HG03095 (cell line): ENCODE data around the gene TMEM141.
"Not testable (repeated sequence)": the region's sequence is repeated elsewhere in the genome, so short reads cannot be mapped to it uniquely, and the experiment has no call there.

Experiments used
- ATAC-seq: cut with Tn5 transposase; IDR thresholded peaks from one replicate; pipeline ENCODE4 v1.9.1; 2021; ENCODE audit warnings: moderate library complexity; ENCODE audit not compliant: unreplicated experiment

TMEM141 gene

GRCh38 chr9:136831002-136831719 is 40.0 kb downstream of the TMEM141 start:
- no peak for ATAC-seq

- ATAC-seq = no peak
Observed at GRCh38 chr9:136831720-136832104, 40.6 kb downstream of the TMEM141 start.

DNA sequence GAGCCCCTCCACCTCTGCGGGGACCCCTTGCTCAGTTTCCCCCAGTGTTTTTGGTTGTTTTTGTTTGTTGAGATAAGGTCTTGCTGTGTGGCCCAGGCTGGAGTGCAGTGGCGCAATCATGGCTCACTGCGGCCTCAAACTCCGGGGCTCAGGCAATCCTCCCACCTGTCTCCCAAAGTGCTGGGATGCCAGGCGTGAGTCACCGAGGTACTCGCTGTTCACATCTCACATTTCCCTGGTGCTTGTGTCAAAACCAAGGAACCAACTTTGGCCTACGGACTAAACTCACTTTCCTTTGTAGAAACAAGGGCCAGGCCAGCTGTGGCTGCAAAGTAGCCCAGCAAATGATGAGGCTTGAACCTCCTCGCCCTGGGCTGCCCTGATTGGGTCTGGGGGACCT is 41.4 kb downstream of the TMEM141 start:
- ATAC-seq = no peak

GRCh38 chr9:136833381-136834048 is 42.4 kb downstream of the TMEM141 start:
- ATAC-seq = not testable (repeated sequence)

GRCh38 chr9:136835162-136835931 is 44.2 kb downstream of the TMEM141 start:
- no peak for ATAC-seq

GRCh38 chr9:136835932-136836904 is 45.1 kb downstream of the TMEM141 start:
- no peak for ATAC-seq

GRCh38 chr9:136837146-136837855 is 46.2 kb downstream of the TMEM141 start:
- no peak for ATAC-seq

DNA sequence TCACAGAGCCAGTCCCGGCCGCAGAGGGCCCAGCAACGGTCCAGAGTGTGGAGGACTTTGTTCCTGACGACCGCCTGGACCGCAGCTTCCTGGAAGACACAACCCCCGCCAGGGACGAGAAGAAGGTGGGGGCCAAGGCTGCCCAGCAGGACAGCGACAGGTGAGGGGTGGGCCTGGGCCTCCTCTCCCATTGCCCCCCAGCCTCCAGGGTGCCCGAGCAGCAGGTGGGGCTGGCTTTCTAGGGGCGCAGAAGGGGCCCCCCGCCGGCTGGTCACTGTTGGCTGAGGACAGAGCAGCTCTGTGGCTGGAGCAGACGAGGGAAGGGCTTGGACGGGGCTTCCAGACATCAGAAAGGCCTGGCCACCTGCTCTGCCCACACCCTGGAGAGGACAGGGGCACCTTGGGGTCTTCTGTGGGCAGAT is 46.7 kb downstream of the TMEM141 start:
- ATAC-seq = not testable (repeated sequence)

- no peak for ATAC-seq
Observed at GRCh38 chr9:136838314-136839228, 47.4 kb downstream of the TMEM141 start.

- ATAC-seq = no peak
Observed at GRCh38 chr9:136839229-136840139, 48.3 kb downstream of the TMEM141 start.

DNA sequence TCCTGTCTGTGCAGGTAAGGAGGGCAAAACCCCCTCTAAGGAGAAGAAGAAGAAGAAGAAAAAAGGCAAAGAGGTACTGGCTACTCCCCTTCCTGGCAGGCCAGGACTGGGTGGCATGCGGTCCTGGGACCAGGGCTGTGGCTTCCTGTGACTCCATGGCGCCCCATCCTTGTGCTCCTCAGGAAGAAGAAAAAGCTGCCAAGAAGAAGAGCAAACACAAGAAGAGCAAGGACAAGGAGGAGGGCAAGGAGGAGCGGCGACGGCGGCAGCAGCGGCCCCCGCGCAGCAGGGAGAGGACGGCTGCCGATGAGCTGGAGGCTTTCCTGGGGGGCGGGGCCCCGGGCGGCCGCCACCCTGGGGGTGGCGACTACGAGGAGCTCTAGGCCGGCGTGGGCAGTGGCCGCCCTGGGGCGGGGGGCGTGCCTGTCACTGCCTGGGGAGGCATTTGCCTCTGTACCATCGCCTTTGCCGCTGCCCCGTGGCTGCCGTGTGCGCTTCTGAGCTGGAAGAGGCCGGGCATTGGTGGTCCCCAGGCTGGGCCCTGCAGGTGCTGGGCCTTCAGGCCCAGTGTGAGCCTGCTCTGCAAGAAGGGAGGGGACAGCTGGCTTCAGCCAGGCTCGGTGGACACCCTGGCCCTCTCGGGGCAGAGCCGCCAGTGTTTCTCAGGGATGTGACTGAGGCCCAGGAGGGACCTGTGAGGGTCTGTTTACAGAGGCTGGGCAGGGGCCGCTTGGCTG is 49.2 kb downstream of the TMEM141 start:
- no peak for ATAC-seq

GRCh38 chr9:136840877-136841645 is 49.9 kb downstream of the TMEM141 start:
- ATAC-seq = no peak

DNA sequence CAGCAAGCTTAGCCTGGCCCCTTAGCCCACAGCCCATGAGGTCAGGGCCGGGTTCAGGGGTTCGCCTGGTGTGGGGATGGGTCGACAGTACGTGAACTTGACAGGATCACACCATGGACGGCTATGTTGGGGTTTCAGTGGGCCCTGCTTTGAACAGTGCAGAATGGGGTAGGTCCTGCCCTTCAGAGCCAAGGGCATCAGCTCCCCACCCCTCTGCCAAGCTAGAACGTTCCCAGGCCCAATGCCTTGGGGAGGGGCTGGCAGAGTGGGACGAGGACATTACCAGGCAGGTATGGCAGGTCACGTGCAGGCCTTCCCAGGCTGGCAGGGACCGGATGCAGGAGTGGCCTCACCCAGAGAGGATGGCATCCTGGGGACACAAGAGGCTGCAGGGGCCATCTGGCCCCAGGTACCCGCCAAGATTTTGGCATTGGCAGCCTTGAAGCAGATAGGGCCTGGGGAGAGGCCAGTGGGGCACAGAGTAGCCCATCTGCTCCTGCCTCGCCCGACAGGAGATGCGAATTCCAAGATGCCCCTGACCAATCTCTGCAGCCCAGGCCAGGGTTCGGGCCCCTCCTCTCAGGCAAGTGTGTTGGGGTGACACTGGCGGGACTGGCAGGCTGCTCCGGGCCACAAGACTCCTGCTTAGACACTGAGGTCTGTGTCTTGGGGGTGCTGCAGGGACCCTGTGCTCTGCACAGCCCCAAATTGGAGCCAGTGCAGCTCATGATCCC is 50.7 kb downstream of the TMEM141 start:
- ATAC-seq = not testable (repeated sequence)

GRCh38 chr9:136842380-136842948 is 51.3 kb downstream of the TMEM141 start, which contains the start of gene AJM1:
Gene AJM1, plus strand, starts transcription at chr9:136842478. Its CDS starts 1,937 bp downstream, at chr9:136844415.
- peak; percentile 59 for ATAC-seq
